HG02678 (cell line): ENCODE data around the gene PCSK5.

Experiments
- ATAC-seq: cut with Tn5 transposase; IDR thresholded peaks from one replicate; pipeline ENCODE4 v1.9.1; 2021; ENCODE audit warnings: mild to moderate bottlenecking, moderate library complexity; ENCODE audit not compliant: unreplicated experiment

PCSK5 gene

DNA sequence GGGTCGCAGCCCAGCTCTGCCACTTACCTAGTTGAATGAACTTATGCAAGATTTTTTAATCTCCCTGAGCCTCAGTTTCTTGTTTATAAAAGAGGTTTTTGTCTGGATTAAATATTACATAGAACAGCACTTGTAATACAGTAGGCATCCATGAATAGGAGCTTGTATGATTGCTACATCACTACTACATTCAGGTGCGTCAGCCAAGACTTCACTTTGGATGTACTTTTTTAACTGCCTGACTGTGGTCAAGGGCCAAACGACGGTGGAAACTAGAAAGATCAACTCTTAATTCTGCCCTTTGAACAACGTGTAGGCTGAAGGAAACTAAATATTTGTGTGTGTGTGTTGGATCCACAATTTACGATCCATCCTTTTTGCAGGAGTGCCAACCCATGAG is 330.9 kb downstream of the PCSK5 start:
- ATAC-seq = no peak

DNA sequence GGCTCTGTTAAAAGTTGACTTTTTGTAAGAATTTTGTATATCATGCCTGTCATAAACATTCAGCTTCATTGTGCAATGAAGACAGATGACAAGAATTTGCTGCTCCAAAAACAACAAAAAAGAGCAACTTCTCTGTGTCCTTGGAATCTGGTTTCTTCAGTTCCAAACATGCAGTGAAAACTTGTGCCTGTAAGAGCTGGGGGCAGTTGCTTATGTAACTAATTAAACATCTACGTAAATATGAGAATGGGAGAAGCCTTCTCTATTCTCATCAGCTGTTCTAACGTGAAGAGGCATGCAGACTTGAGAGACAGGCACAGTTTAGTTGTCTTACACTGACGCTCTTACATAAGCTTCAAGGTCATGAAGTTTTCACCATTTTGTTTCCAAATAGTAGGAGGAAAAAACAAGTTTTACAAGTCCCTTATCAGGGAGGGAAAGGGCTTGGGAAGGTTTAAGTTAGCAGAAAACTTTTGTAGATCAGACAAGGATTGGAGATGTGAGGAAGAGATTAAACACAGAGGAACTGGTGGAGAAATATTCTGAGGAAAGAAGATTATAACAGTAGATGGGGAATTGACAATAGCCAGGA is 333.4 kb downstream of the PCSK5 start:
- no peak for ATAC-seq

DNA sequence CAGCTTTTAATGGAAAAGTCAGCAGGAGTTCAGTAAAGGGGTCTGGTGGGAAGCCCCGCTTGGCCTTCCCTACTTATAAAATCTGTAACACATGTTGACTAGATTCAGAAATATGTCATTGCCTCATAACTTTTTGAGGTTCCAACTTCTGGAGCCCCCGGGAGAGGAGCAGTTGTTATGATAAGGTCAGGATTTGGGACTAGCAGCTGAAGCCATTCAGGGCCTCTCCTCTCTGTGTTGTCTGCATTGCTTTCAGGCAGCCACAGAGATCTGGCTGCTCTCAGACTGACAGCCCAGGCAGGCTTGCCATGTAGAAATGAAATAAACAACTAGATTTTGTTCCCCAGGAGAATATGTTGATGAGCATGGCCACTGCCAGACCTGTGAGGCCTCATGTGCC is 336.7 kb downstream of the PCSK5 start:
- ATAC-seq = no peak

DNA sequence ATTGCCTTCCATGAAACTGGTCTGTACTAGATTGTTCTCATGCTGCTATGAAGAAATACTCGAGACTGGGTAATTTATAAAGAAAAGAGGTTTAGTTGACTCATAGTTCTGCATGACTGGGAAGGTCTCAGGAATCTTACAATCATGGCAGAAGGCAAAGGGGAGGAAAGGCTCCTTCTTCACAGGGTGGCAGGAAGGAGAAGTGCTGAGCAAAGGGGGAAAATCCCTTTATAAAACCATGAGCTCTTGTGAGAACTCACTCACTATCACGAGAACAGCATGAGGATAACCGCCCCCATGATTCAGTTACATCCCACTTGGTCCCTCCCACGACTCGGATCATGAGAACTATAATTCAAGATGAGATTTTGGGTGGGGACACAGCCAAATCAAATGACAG is 340.5 kb downstream of the PCSK5 start:
- no peak for ATAC-seq

DNA sequence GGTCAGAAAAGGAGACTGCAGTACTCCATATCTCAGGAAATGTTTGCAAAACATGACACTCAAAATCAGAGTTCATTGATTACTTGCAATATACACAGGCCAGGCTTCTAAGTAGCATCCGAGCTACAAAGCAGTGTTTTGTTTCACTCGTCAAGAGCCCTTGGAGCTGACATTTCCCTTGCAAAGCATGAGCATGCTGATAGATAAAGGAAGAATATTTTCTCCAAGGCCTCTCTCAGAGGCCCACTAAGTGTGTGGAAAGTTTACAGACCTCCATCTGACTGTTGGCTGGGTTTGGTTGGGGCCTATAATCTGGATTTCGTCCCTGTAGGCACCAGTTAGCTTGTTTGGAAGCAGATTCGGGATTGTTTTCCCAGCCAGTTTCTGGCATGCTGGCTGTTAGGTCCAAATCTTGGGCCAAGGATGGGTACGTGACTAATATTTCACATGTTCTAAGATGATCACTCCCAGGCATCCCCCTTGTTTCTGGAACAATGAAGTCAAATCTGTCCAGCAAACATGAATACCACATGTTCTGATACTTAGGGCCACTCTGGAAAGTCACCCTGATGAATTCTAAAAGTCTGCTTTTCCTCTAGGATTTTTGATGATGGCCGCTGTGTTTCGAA is 342.5 kb downstream of the PCSK5 start:
- ATAC-seq = no peak

DNA sequence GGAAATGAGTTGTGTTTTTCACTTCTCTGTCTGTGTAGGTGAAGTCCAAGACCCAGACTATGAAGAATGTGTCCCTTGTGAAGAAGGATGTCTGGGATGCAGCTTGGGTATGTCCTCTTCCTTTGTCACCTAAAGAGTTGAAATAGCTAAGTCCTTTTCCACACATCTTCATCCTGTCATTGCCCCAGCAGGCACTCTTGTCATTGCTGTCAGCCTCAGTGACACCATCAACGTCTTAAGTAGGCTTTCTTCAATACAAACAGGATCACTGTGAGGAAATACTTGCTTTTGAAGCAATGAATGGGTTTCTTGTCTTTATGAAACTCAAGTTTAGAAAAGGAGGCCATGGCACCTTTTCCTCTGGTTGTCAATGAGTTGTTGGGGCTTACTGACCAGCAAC is 350.1 kb downstream of the PCSK5 start:
- no peak for ATAC-seq

DNA sequence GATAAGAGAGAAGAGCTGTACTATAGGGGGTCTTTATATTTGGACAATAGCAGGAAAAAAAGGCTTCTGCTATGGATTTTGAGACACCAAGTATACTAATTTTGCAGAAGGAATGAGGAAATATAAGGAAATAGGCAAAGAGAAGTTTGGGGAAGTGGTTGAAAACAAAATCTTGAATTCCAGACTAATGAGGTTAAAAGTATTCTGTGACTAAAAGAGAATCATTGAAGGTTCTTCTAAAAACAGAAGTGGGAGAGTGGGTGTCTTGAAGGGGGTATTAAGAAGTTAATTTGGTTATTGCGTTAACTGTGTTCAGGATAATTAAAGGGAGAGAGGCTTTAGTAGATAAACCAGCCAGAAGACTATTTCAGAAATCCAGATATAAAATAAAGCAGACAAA is 355.0 kb downstream of the PCSK5 start:
- no peak for ATAC-seq

DNA sequence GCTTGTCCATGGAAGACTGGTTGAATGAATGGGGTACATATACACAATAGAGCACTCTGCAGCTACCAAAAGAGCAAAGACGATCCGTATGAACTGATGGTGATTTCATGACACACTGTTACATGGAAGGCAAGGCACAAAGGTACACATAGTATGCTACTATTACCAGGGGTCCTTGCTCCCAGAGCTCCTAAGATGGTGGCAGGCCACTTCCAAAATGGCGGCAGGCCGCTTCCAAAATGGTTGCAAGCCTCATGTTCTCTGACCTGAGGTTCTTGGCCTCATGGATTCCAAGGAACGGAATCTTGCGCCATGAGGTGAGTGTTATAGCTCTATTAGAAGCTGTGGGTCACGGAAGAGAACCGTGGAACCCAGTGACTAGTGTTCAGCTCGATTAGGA is 356.2 kb downstream of the PCSK5 start:
- ATAC-seq = no peak

DNA sequence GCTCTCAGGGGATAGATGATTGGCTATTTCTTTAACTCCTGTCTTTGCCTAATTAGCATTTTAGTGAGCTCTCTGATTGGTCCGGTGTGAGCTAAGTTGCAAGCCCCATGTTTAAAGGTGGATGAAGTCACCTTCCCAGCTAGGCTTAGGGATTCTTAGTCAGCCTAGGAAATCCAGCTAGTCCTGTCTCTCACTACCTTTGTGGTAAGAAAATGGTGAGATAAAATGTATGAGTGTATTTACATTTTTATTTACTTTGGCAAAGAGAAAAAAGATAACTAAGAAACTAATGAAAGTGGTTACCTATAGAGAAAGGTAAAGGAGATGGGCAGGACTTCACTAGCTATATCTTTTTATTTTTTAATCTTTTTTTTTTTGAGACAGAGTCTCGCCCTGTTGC is 357.0 kb downstream of the PCSK5 start:
- ATAC-seq = no peak

DNA sequence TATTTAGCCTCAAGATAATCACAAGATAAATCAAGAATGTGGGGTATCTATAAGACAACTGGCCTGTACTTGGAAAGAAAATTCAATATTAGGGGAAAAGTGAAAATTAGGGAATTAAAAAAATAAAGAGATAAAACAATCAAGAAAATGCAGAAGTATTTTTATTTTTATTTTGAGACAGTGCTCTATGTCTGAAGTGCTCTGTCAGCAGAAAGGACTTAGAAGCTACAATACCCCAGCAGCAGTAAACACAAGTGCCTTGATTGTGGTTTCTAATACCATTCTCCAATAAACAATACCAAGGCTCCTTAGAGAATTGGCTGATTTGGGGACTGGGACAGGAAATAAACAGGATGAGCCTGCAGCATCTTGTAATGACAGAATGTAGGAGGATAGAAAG is 358.8 kb downstream of the PCSK5 start:
- no peak for ATAC-seq

DNA sequence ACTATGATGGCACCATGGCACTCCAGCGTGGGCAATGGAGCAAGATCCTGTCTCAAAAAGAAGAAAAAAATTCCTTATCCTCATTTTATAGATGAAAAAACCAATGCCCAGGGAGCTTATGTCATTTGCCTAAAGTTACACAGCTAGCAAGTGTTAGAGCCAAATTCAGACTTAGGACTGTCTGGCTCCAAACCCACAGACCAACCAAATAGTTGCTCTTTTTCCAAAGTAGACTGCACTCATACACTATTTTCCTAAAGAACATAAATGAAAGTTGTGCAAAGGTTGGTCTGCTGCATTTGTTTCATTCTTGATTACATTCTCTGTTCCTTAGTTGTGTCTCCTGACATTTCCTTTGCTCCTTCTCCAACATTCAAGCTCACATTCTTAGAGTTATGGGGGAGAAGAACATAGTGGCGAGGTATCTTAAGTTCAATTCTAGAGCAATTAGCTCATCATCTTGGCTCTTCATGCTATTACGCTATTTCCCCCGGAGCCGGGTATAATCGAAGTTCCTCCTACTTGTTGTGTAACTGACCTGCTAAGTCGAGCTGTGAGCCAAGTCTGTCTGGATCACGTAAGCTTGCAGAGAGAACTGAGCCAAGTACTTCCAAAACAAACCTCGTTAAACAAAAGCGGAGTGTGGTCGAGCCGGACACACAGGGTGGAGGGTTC is 365.4 kb downstream of the PCSK5 start:
- no peak for ATAC-seq

DNA sequence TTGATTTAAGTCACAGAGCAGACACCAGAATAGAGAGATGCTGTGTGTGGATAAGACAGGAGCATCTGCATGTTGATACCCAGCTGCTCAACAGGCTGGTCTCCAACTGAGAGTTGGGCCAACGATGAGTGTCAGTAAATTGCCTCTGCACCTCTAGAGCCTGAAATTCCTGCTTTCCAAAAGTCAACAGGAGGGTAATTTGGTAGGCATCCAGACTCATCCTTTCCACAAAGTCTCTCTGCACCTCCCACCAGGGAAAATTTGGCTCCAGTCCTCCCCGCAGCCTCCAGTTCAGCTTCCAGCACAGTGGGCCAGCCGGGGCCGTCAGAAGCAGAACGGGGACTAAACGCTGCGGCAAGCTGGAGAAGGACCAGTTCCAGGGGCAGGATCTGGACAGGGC is 366.8 kb downstream of the PCSK5 start:
- ATAC-seq = no peak

DNA sequence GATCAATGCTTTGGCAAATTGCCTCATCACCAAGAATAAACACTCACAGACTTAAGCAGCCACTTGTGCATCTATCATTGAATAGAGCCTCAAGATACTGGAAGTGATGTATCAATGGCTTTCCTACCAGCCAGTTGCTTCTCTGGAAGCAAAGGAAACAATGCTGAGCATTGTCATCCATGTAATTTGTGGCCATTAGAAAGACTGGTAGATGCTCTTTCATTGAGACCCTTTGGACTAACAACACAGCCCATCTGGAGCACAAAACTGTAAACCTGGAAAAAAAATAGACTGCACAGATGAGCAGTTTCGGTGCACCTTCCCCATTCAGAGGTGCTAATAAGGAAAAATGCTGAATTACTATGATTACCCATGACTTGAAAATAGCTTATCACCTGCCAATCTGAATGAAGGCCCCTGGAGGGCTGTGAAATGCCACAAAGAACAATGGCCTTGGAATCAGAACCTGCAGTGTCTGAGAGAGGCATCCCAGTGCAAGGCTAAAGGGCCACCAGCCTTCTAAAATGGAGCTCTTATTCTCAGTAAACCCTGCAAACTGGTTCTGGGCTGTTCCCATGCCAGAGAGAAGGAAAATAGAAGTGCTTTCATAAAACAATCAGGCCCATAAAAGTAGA is 376.3 kb downstream of the PCSK5 start:
- ATAC-seq = no peak

DNA sequence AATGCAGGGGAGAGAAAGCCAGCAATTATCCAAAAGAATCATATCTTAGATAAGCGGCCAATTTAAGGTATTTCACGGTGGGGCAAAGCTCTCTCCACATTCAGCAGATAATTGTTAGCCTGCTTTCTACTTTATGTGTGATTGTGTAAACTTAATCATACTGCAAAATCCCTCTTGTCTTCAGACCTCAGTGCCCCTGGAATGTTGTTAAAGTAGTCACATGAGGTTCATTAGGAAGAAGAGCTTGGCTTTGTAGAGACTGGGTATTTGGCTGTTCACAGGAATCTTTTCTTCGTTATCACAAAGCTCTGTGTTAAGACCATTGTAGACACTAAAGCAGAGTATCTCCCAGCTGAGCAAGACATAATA is 376.8 kb downstream of the PCSK5 start:
- no peak for ATAC-seq

DNA sequence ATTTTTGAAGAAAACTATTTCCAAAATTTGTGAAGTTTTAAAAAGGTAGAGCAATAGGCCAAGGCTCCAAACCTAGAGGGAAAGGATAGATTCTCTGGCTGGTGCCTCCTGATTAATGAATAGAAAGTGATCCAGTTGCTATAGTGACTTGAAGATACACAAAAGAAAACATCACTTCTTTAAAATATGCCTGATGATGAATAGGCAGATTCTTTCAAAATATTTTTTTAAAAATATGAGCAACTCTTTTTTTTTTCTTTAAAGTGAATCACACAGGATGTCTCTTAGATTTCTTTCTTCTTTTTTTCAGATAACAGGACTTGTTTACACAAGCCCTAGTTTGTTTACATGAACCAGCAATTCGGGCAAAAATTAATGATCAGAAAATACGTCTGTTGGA is 379.3 kb downstream of the PCSK5 start:
- ATAC-seq = no peak

DNA sequence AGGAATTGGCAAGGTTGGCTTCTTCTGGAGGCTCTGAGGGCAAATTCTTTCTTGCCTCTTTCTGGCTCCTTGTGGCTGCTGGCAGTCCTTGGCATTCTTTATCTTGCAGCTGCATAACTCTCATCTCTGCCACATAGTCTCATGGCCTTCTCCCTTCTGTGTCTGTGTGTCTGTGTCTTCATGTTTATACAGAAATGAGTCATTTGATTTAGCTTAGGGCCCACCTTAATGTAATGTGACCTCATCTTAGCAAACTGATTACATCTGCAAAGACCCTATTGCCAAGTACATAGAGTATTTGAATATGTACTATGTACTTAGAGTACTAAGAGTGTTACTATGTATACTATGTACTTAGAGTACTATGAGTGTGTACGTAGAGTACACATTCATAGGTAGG is 381.3 kb downstream of the PCSK5 start:
- no peak for ATAC-seq

DNA sequence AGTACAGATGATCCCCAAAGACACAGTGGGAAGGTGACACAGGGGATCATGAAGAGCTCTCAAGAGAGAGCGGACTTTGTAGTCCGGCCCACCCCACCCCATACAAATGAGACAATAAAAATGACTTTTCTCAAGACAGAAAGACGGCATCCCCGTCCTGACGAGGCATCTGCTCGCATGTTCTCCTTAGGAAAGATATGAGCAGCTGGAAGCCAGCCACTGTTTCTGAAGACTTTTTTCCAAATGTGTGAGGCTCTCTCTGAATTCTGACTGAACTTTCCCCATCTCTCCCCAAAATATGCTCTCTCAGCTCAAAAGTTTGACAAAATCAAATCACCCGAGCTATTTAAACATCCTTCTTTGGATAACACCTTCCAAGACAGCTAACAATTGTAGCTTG is 398.6 kb downstream of the PCSK5 start:
- ATAC-seq = no peak

DNA sequence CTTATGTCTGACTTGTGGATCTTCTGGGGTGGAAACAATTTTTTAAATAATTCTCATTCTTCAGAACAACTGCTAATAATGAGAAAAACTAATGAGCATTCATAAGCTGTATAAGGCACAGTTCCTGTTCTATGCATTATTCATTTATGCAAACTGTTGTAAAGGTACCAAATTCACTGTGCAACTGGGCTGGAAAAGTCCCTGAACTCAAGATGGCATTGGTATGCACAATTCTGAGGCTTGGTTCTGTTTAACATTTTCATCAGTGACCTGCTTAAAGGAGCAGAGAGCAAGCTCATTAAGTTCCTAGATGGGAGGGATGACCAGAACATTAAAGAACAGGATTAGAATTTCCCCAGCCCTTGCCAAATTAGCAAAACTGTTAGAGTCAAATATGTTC is 399.2 kb downstream of the PCSK5 start:
- no peak for ATAC-seq

DNA sequence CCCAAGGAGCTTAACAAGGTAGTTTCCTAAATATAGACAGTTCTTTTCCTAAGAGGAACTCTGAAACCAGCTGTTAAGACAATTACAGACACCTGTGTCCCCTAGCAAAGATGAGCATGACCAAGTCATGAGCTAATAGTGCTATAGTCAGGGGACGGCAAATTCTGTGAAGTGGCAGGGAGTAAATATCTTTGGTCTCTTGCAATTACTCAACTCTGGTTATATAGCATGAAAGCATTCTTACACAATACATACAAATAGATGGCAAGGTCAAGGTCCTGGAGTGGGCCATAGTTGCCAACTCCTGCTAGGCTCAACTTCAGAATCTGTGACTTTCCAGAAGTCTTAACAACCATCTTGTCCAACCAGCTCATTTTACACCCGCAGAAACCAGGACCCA is 400.1 kb downstream of the PCSK5 start:
- ATAC-seq = no peak

DNA sequence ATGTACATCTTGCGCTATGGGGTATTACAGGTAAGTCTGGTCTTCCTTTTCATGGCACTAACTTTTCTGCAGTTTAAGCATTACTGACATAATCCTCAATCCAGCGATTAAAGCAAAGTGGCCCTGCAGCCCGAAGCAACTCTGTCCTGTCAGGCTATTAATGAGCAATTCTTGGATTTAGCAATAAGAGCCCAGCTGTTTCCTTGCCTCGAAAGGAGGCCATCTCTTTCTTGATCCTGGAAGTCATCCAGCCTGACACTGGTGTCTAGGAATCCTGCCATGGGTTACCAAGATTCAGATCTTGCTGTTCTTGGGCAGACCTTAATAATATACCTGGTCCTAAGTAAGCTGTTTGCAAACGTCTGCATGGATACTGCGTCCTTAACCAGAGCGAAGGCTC is 401.8 kb downstream of the PCSK5 start:
- no peak for ATAC-seq

DNA sequence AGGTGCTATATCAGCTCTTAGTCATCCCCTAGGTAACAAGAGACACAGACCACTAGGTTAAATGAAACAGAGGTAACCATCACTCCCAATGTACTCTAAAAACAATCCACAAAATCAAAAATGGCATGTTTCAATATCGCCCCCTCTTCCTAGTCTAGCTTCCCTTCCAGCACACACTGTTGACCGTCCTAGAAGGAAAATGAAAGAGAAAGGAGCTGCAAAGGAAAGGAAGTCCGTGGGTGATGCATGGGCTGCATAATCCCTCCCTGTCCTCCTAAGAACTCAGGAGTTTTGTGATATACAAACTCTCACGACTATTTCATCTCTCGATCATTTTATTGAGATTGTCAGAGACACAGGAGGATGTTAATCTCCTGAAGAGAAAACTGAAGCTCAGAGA is 402.2 kb downstream of the PCSK5 start:
- no peak for ATAC-seq

DNA sequence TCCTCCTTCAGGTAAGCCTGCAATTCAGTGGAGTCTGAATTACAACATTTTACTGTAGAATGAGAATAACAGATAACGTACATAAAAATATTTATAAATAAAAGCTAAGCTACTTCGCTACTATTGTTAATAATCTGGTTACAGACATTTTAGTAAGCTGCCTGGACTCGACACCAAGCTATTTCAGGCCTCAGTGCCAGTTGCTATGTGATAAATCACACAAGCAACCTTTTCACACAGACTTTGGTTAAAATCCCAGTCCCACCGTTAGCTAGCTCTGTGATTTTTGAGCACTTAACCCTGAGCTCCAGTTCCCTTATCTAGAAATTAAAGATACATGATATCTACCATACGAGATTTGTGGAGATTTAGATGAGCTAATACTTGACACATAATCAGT is 403.8 kb downstream of the PCSK5 start:
- ATAC-seq = no peak
